GM18867 (cell line): ENCODE data around the gene CHD1.

ENCODE experiments used
- ATAC-seq: cut with Tn5 transposase; IDR thresholded peaks from one replicate; pipeline ENCODE4 v1.9.1; 2021; ENCODE audit warnings: mild to moderate bottlenecking, moderate library complexity; ENCODE audit not compliant: unreplicated experiment

CHD1 gene

GRCh38 chr5:98904780-98905179, 24.0 kb downstream of the CHD1 start:
- no peak for ATAC-seq

DNA sequence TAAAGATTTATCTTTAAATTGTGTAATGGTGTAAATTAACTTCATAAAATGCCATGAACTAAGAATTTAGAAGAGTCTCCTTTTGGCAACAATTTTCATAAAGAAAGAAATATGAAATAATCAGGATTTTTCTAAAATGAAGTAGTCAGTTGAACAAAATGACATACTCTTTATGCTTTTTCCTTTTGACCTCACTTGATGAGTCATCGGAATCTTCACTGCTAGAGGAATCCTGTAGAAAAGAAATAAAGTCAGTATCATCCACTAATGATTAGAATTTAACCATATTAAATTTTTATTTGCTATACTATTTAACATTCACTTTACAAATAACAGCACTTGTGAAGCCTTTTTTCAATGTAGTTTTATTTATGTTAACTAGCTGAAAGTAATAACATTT, 26.1 kb downstream of the CHD1 start:
- no peak for ATAC-seq

GRCh38 chr5:98899456-98899855, 29.4 kb downstream of the CHD1 start:
- no peak for ATAC-seq

- no peak for ATAC-seq
Measured at GRCh38 chr5:98898743-98899142, 30.1 kb downstream of the CHD1 start.

DNA sequence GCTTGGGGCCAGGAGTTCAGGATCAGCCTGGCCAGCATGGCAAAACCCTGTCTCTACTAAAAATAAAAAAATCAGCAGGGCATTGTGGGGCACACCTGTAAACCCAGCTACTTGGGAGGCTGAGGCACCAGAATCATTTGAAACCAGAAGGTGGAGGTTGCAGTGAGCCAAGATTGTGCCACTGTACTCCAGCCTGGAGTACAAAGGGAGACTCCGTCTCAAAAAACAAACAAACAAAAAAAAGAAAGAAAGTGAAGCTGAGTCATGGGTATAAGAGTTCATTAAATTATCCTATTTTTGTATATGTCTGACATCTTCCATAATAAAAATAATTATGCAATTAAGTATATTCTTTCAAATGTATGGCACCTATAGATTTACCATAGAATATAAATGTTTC, 37.2 kb downstream of the CHD1 start:
- ATAC-seq = no peak

- ATAC-seq = no peak
Measured at GRCh38 chr5:98880598-98880997, 48.2 kb downstream of the CHD1 start.

DNA sequence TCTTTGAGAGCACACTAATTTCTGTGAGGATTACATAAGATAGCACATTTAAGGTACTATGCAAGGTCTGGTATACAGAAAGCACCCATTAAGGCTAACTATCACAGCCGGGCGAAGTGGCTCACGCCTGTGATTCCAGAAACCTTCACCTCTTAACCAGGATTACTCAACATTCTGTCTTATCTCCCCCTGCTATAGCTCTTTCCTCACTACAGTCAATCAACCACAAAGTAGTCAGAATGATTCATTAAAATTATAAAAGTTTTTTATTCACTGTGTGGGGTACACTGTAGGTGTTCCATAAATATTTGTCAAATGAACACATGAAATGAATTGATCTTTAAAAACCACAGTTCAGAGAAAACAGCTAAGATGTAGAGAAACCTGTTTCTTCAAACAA, 48.7 kb downstream of the CHD1 start:
- ATAC-seq = no peak

- ATAC-seq = no peak
Measured at GRCh38 chr5:98877600-98877999, 51.2 kb downstream of the CHD1 start.

- no peak for ATAC-seq
Measured at GRCh38 chr5:98872674-98873073, 56.1 kb downstream of the CHD1 start.

- ATAC-seq = no peak
Measured at GRCh38 chr5:98865690-98866089, 63.1 kb downstream of the CHD1 start.

- no peak for ATAC-seq
Measured at GRCh38 chr5:98847054-98847453, 81.8 kb downstream of the CHD1 start.

GRCh38 chr5:98846520-98846919, 82.3 kb downstream of the CHD1 start:
- no peak for ATAC-seq

DNA sequence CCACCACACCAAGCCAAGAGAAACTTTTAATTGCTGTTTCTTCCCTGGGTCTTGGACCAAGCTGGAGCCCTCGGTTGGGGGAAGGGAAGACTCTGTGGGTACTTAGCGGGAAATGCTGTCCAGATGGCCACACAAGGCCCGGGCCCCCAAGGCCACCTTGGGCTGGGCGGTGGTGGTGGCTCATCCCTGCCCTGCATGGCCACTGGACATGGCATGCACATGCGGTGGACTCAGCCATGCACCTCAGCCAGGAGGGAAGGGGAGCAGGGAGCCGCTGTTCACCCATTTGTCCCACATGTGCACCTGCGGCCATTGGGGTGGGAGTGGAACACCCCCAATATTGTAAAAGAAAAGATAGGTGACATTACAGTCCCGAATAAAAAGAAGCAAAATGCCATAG, 82.9 kb downstream of the CHD1 start:
- ATAC-seq = no peak

DNA sequence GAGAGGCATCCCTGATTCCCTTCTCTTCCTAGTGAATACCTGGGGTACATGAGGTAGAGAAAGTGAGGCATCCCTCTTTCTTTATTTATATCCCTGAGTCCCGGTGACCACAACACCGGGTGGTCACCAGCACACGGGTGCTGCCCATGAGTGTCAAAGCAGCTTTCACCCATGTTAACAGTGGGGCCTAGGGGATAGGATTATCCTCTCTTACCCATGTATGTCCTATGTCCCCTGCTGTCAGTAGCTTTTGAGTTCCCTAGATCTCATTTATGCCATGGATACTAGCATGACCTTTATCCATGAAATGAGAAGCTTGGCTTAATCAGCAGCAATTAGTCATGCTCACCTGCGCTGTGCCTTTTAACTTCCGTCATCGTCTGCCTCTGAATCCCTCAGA, 83.9 kb downstream of the CHD1 start:
- no peak for ATAC-seq

DNA sequence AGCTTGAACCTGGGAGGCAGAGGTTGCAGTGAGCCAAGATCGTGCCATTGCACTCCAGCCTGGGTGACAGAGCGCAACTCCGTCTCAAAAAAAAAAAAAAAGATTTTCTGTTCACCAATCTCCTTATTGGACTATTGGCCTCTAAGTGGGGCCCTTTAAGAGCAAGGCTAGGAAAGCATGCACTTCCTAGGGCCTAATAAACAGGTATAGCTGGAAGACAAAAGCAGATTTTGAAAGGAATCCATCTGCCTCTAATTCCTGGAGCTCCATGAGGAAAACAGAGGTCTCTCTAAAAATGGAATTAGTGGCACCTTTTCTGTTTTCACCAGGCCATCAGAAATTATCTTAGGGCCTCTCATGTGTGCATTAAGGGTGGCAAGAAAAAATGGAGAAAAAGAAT, 85.3 kb downstream of the CHD1 start:
- ATAC-seq = no peak

- no peak for ATAC-seq
Measured at GRCh38 chr5:98840946-98841345, 87.9 kb downstream of the CHD1 start.

GRCh38 chr5:98839469-98840383, 89.1 kb downstream of the CHD1 start:
- peak; percentile 62 for ATAC-seq

DNA sequence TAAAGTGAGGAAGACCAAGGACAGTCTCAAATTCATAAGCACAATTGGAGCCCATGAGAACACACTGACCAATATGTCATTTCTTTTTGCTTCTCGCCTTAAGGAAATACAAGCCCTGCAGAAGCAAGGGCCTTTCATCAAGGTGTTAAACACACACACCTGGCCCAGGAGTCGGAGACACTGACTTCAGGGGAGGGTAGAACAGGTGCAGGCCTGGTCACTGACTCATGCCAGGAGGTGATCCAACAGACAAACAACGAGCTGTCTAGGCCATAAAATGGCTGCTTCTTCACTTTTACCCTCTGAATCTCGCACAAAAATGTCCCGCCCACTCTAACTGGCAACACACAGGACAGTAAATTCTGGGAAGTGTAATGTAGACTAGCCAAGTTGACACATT, 92.6 kb downstream of the CHD1 start:
- ATAC-seq = no peak

DNA sequence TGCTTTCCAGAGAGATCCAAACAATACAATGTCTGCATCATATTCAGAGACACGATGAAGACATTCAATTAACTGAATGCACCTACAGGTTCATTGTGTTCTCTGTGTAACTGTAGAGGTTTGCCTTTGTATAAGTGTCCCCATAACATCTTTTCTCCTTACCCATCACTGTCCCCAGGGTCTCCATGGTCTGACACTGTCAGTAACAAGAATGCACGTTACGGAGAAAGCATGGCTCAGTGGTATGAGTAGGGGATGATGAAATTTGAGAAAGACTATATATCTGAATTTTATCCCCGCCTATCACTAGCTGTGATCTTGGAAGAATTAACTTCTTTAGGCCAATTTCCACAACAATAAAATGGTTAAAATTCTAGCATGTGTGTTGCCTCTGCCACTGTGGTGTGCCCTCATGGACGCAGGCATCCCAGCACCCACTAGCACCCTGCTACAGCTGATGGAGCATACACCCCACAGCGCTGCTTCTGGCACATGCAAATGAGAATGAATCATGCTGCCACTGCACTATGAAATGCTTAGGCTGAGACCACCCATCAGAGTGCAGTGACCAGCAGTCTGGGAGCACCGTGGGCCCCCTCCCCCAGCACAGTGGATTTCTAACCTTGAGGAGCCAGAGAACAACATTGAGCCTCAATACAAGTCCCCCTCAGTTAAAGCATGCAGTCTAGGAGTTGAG, 101.1 kb downstream of the CHD1 start:
- ATAC-seq = no peak

GRCh38 chr5:98827161-98827560, 101.6 kb downstream of the CHD1 start:
- peak; percentile 80 for ATAC-seq

- ATAC-seq = no peak
Measured at GRCh38 chr5:98825582-98826375, 103.0 kb downstream of the CHD1 start.
